Coronary artery (tissue), 2 donors: ENCODE measurements around the gene DLK1.
A peak's percentile ranks its signal among the peaks of the same experiment; 100 is the strongest.

Experiments
- DNase-seq: peaks from one replicate; pipeline ENCODE4 v3.0.0-alpha.2; 2017; ENCODE audit warnings: low spot score
- H3K27ac ChIP-seq, 2 donors: fragments of 200-600 bp; sonication (generic); one replicate each; pipeline ENCODE4 v1.5.1; 2016 to 2019
- H3K4me3 ChIP-seq: fragments of 200-600 bp; sonication (generic); 2 replicates; pipeline ENCODE4 v1.5.1; 2016; ENCODE audit warnings: mild to moderate bottlenecking, moderate library complexity
- CTCF ChIP-seq: fragments of 200-600 bp; sonication (generic); IDR thresholded peaks from one replicate; pipeline ENCODE4 v1.5.1; 2019; ENCODE audit warnings: antibody characterized with exemption

DLK1 gene

GRCh38 chr14:100726550-100727085, at the start of gene DLK1:
DLK1 (plus strand) TSS chr14:100726892; CDS start chr14:100727069, 177 bp downstream.
- no peak for TF ChIP-seq CTCF
- DNase-seq = no peak
- no peak within 1 kb of the TSS for H3K4me3 ChIP-seq
- no peak within 1 kb of the TSS for H3K27ac ChIP-seq

- TF ChIP-seq CTCF = no peak
- peak overlapping the region in 1 of 2 donors; percentile 28 for H3K27ac ChIP-seq
- no peak overlapping the region for H3K4me3 ChIP-seq
- DNase-seq = no peak
Observed at GRCh38 chr14:100677152-100677551, 49.5 kb upstream of the DLK1 start.

GRCh38 chr14:100677554-100678468, 48.9 kb upstream of the DLK1 start:
- no peak for TF ChIP-seq CTCF
- H3K27ac ChIP-seq = peak overlapping the region in 1 of 2 donors; percentile 28
- DNase-seq = no peak
- H3K4me3 ChIP-seq = no peak overlapping the region

GRCh38 chr14:100678469-100678828, 48.2 kb upstream of the DLK1 start:
- TF ChIP-seq CTCF = no peak
- Histone ChIP-seq H3K27ac (peak overlapping the region in 1 of 2 donors; percentile 28), H3K4me3 (no peak overlapping the region)
- no peak for DNase-seq

- no peak for TF ChIP-seq CTCF
- Histone ChIP-seq H3K27ac (peak overlapping the region in 1 of 2 donors; percentile 32), H3K4me3 (no peak overlapping the region)
- no peak for DNase-seq
Observed at GRCh38 chr14:100679153-100679552, 47.5 kb upstream of the DLK1 start.

GRCh38 chr14:100679707-100680438, 46.8 kb upstream of the DLK1 start:
- no peak for DNase-seq
- H3K4me3 ChIP-seq = no peak overlapping the region
- peak overlapping the region in 1 of 2 donors; percentile 32 for H3K27ac ChIP-seq
- TF ChIP-seq CTCF = no peak
